SHP77 (cell line): ENCODE results near the gene MEIS3.

Experiments
- DNase-seq, 2 experiments: peaks; one replicate each; lab custom pipeline; 2025; lab: John Stamatoyannopoulos, UW

MEIS3 gene

GRCh38 chr19:47358936-47359335, 60.4 kb downstream of the MEIS3 start:
- no peak for DNase-seq

DNA sequence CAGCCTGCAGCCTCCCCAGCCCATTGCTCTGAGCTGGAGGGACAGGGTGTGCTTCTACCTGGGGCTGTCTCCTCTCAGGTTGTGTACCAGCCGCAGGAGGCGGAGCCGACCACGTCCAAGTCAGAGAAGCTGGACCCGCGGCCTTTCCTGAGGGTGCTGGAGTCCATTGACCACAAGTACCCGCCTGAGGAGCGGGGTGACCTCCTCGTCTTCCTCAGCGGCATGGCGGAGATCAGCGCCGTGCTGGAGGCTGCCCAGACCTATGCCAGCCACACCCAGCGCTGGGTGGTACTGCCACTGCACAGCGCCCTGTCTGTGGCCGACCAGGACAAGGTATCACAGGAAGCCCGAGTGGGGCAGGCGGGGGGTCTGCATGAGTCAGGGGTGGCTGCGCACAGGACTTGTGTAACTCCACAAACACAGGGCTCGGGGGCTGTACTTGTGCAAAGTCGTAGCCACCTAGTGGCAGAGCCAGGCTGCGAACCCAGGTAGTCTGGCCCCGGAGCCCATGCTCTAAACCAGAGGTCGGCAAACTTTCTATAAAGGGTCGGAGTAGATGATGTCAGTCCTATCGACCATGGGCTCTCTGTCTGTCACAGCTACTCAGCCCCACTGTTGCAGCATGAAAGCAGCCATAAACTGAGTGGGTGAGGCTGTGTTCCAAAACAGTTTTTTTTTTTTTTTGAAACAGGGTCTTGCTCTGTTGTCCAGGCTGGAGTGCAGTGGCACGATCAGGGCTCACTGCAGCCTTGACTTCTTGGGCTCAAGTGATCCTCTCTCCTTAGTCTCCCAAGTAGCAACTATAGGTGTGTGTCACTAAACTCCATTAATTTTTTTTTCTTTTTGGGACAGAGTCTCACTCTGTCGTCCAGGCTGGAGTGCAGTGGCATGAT, 61.3 kb downstream of the MEIS3 start:
- DNase-seq = no peak

DNA sequence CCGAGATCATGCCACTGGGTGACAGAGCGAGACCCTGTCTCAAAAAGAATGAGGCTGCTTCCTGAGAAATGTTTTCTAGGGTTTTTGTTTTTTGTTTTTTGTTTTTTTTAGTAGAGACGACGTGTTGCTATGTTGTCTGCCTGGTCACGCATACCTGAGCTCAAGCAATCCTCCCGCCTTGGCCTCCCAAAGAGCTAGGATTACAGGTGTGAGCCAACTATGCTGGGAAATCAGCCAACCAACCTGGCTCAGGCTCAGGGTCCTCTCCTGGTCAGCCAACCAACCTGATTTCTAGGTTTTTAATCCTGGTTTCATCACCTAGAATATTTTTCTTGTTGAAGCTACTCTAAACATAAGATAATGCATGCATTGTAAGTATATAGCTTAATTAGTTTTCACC, 62.4 kb downstream of the MEIS3 start:
- DNase-seq = no peak

DNA sequence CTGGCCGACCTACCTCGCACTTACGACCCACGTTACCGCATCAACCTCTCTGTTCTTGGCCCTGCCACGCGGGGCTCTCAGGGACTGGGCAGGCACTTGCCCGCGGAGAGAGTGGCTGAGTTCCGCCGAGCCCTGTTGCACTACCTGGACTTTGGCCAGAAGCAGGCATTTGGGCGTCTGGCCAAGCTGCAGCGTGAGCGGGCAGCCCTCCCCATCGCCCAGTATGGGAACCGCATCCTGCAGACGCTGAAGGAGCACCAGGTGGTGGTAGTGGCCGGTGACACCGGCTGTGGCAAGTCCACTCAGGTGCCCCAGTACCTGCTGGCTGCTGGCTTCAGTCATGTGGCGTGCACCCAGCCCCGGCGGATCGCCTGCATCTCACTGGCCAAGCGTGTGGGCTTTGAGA, 66.0 kb downstream of the MEIS3 start:
- DNase-seq = peak; percentile 32 to 68
